PC-9 (cell line): ENCODE data around the gene HIKESHI. TPM values are rescaled to one million over a fixed set of nuclear protein-coding genes. Genes with fewer than 3 reads are reported as not detected.

Source experiments
- BruUV-seq: library from RNA; stranded (reverse); fragments of 400-500 nt; replicated peaks from 2 replicates; lab custom pipeline; 2021; lab: Mats Ljungman, UMichigan
- CTCF ChIA-PET: fragments of 300-600 bp; sonication (Branson Sonifier 250); formaldehyde crosslinking; loops from one replicate; lab custom pipeline; 2022; ENCODE audit warnings: antibody characterized with exemption; lab: Charles Lee
- POLR2A ChIA-PET: fragments of 300-600 bp; sonication (Branson Sonifier 250); formaldehyde crosslinking; loops from one replicate; lab custom pipeline; 2022; ENCODE audit warnings: antibody characterized with exemption; ENCODE audit not compliant: unreplicated experiment; lab: Charles Lee
- DNase-seq, 2 experiments: peaks; one replicate each; pipeline versions ENCODE4 v3.0.0 to v3.0.0-alpha.2; 2015 to 2022; ENCODE audit warnings: mixed read lengths in 1 of 2
- H2AFZ ChIP-seq: fragments of 200-600 bp; sonication (generic); 2 replicates; pipeline ENCODE4 v1.8.1; 2017; ENCODE audit warnings: antibody characterized with exemption
- H3F3A ChIP-seq: fragments of 200-600 bp; sonication (generic); 2 replicates; pipeline ENCODE4 v1.8.1; 2017; ENCODE audit warnings: antibody characterized with exemption, mild to moderate bottlenecking, low read depth; ENCODE audit not compliant: insufficient read depth
- H3K27ac ChIP-seq: fragments of 200-600 bp; sonication (generic); 2 replicates; pipeline ENCODE4 v1.6.1; 2016; ENCODE audit warnings: mixed run types
- H3K27me3 ChIP-seq: fragments of 200-600 bp; sonication (generic); 2 replicates; pipeline ENCODE4 v1.6.1; 2016; ENCODE audit warnings: low read depth, mixed run types; ENCODE audit not compliant: insufficient read depth
- H3K36me3 ChIP-seq: fragments of 200-600 bp; sonication (generic); 2 replicates; pipeline ENCODE4 v1.6.1; 2016; ENCODE audit warnings: low read depth, mixed run types
- H3K4me1 ChIP-seq: fragments of 200-600 bp; sonication (generic); replicated peaks from 2 replicates; pipeline ENCODE4 v1.6.1; 2016; ENCODE audit warnings: mixed run types; ENCODE audit not compliant: insufficient read depth
- H3K4me2 ChIP-seq: fragments of 200-600 bp; sonication (generic); 2 replicates; pipeline ENCODE4 v1.6.1; 2017; ENCODE audit warnings: mixed run types
- H3K4me3 ChIP-seq: fragments of 200-600 bp; sonication (generic); 2 replicates; pipeline ENCODE4 v1.6.1; 2016; ENCODE audit warnings: mixed run types
- H3K79me2 ChIP-seq: fragments of 200-600 bp; sonication (generic); 2 replicates; pipeline ENCODE4 v1.6.1; 2017; ENCODE audit warnings: low read depth, mixed run types
- H3K9me2 ChIP-seq: fragments of 200-600 bp; sonication (generic); 2 replicates; pipeline ENCODE4 v1.8.1; 2017; ENCODE audit warnings: mild to moderate bottlenecking; ENCODE audit not compliant: insufficient read depth
- H3K9me3 ChIP-seq: fragments of 200-600 bp; sonication (generic); 2 replicates; pipeline ENCODE4 v1.8.1; 2016; ENCODE audit warnings: low read depth; ENCODE audit not compliant: insufficient read depth
- H4K20me1 ChIP-seq: fragments of 200-600 bp; sonication (generic); 2 replicates; pipeline ENCODE4 v1.8.1; 2017; ENCODE audit not compliant: insufficient read depth
- CTCF ChIP-seq: fragments of 200-600 bp; sonication (generic); conservative IDR thresholded peaks from 2 replicates; pipeline ENCODE4 v1.6.1; 2017; ENCODE audit warnings: mixed run types, antibody characterized with exemption, mild to moderate bottlenecking, moderate library complexity
- EZH2 ChIP-seq: fragments of 200-600 bp; sonication (generic); IDR thresholded peaks from 2 replicates; pipeline ENCODE4 v1.8.0; 2017; ENCODE audit warnings: antibody characterized with exemption, low read depth
- intact Hi-C: fragments of 100-400 bp; cut with micrococcal nuclease; formaldehyde crosslinking; loops from one replicate; pipeline ENCODE4 v1.10.0; 2022; ENCODE audit not compliant: unreplicated experiment
- total RNA-seq: library from RNA; stranded (reverse); gene quantifications from 2 replicates; pipeline ENCODE4 v1.2.3, GENCODE V29; 2021

The HIKESHI gene
- total RNA-seq, 1 experiment from 2014 or later: 42.0 TPM

- no TSS peak for BruUV-seq
- Histone ChIP-seq H4K20me1 (no peaks in the 10 kb centered on the region), H3K27ac (no peak overlapping the region), H3K27me3 (no peaks in the 10 kb centered on the region), H3K9me3 (peaks cover 14% of the 10 kb centered on the region; the same call in 1 of the 2 replicates), H3K9me2 (no peaks in the 10 kb centered on the region), H3K36me3 (no peaks in the 10 kb centered on the region), H3K4me3 (no peak overlapping the region), H2AFZ (no peak overlapping the region), H3K4me1 (peaks cover 4% of the 10 kb centered on the region; the same call in 1 of the 2 replicates), H3F3A (0 out of 2 replicates have a peak, but pooled peaks cover 3% of the 10 kb centered on the region), H3K4me2 (no peak overlapping the region), H3K79me2 (no peaks in the 10 kb centered on the region)
- intact Hi-C loops: loop anchor here (10.0 kb wide), 1 partner anchor 929 kb away; no protein-coding TSS in a partner anchor
- TF ChIP-seq EZH2 (no peak), CTCF (no peak)
- no peak for DNase-seq
- ChIA-PET POLR2A (no interaction called here), CTCF (no interaction called here)
These were observed 63.5 kb downstream of the HIKESHI start for GRCh38 chr11:86365546-86365945.

- Histone ChIP-seq H3K9me3 (peaks cover 30% of the 10 kb centered on the region), H3K4me1 (peaks cover 14% of the 10 kb centered on the region), H3K4me2 (no peak overlapping the region), H4K20me1 (no peaks in the 10 kb centered on the region), H3F3A (0 out of 2 replicates have a peak, but pooled peaks cover 8% of the 10 kb centered on the region), H3K4me3 (no peak overlapping the region), H3K36me3 (no peaks in the 10 kb centered on the region), H3K27ac (no peak overlapping the region), H3K9me2 (no peaks in the 10 kb centered on the region), H3K79me2 (no peaks in the 10 kb centered on the region), H3K27me3 (no peaks in the 10 kb centered on the region), H2AFZ (no peak overlapping the region)
- BruUV-seq: no TSS peak
- TF ChIP-seq CTCF (no peak), EZH2 (no peak)
- intact Hi-C loops: loop anchor here (10.0 kb wide), 1 partner anchor 925 kb away; no protein-coding TSS in a partner anchor
- CTCF ChIA-PET: no interaction called here
- DNase-seq: no peak
- POLR2A ChIA-PET: interaction anchor here (0.6 kb wide), 1 partner anchor 9 kb away, joined by 9 read pairs; no protein-coding TSS in a partner anchor
These were observed 67.6 kb downstream of the HIKESHI start for GRCh38 chr11:86369668-86370067.

- Histone ChIP-seq H3K4me3 (no peak overlapping the region), H3K79me2 (no peaks in the 10 kb centered on the region), H3K27me3 (no peaks in the 10 kb centered on the region), H3K4me1 (peaks cover 14% of the 10 kb centered on the region), H3K9me3 (peaks cover 30% of the 10 kb centered on the region), H3K4me2 (no peak overlapping the region), H4K20me1 (no peaks in the 10 kb centered on the region), H3K36me3 (no peaks in the 10 kb centered on the region), H2AFZ (no peak overlapping the region), H3F3A (0 out of 2 replicates have a peak, but pooled peaks cover 8% of the 10 kb centered on the region), H3K9me2 (no peaks in the 10 kb centered on the region), H3K27ac (no peak overlapping the region)
- TF ChIP-seq CTCF: no peak
- CTCF ChIA-PET: no interaction called here
- DNase-seq: no peak
- intact Hi-C loops: no loop called here
- no TSS peak for BruUV-seq
- POLR2A ChIA-PET: no interaction called here
These were observed 68.1 kb downstream of the HIKESHI start for GRCh38 chr11:86370171-86370570.
